Peyer's patch (tissue), 4 donors: Measurements from ENCODE around the gene LARP1.
A peak's percentile ranks its signal among the peaks of the same experiment; 100 is the strongest.

Source experiments
- CTCF ChIP-seq, 6 experiments: fragments of 450-650 bp in 4 of 6; fragments of 200-600 bp in 2 of 6; sonication (generic) in 1 of 6; IDR thresholded peaks; one replicate each; pipeline ENCODE4 v1.5.1; 2017 to 2019; ENCODE audit warnings: antibody characterized with exemption in 6 of 6, mild to moderate bottlenecking in 3 of 6, moderate library complexity in 1 of 6
- POLR2A ChIP-seq, 2 donors: fragments of 450-650 bp; IDR thresholded peaks; one replicate each; pipeline ENCODE4 v1.5.1; 2017; ENCODE audit warnings: antibody characterized with exemption in 2 of 2, mild to moderate bottlenecking in 2 of 2, moderate library complexity in 2 of 2

- TF ChIP-seq POLR2A (IDR thresholded peaks at IDR 0.05), result no peak
- TF ChIP-seq CTCF (IDR thresholded peaks at IDR 0.05), result peak; percentile 71 to 98 (median 92)
Observed at GRCh38 chr5:154811653-154812465, 56.7 kb downstream of the LARP1 start.
